Chondrocyte (in vitro differentiated cells): ENCODE data around the gene VASH2. TPM values are rescaled to one million over a fixed set of nuclear protein-coding genes. Genes with fewer than 3 reads are reported as not detected.

Experiments used
- DNase-seq: peaks from one replicate; pipeline ENCODE4 v3.0.0; 2021; ENCODE audit warnings: mixed read lengths, low spot score
- H3K27ac Mint-ChIP-seq: one replicate; pipeline ENCODE4 v1.8.0; 2021; ENCODE audit warnings: mild to moderate bottlenecking, moderate library complexity, mixed read lengths; ENCODE audit not compliant: unreplicated experiment
- H3K27me3 Mint-ChIP-seq: 2 replicates; pipeline ENCODE4 v1.8.0; 2021; ENCODE audit warnings: low read depth, mixed read lengths
- H3K36me3 Mint-ChIP-seq: 2 replicates; pipeline ENCODE4 v1.8.0; 2021; ENCODE audit warnings: low read depth, mixed read lengths
- H3K4me1 Mint-ChIP-seq: 2 replicates; pipeline ENCODE4 v1.8.0; 2021; ENCODE audit warnings: low read depth, mild to moderate bottlenecking, mixed read lengths
- H3K4me3 Mint-ChIP-seq: one replicate; pipeline ENCODE4 v1.8.0; 2021; ENCODE audit warnings: mild to moderate bottlenecking, moderate library complexity, mixed read lengths; ENCODE audit not compliant: unreplicated experiment
- H3K9me3 Mint-ChIP-seq: 2 replicates; pipeline ENCODE4 v1.8.0; 2021; ENCODE audit warnings: low read depth, mixed read lengths
- total RNA-seq: library from RNA; stranded (reverse); gene quantifications from 3 replicates; pipeline ENCODE4 v1.2.1, GENCODE V29; 2021
- TF ChIP-seq, protein P1 (sequence below): fragments of 200-600 bp; sonication (generic); IDR thresholded peaks from 2 replicates; pipeline ENCODE4 v1.5.0; 2021; ENCODE audit warnings: antibody characterized with exemption, mild to moderate bottlenecking, moderate library complexity

Gene VASH2
- total RNA-seq, 1 donor from 2014 or later = 2.3 TPM

DNA sequence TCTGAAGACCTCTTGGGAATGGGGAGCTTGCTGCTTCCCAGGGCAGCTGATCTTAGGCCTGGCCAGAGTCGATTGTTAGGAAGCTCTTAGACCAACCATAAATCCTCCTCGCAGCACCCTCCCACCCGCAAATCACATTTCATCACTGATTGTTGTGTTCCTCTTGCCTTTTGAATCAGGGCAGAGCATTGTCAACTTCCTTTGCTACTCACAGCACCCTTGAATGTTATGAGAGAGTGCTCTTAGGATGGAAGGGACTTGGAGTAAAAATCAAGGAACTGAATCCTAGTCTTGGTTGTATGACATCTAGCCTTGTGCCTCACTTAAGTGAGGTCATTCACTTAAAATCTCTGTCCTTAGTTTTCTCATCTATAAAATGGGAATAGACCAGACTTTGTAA lies 3.0 kb downstream of the VASH2 start:
- Mint-ChIP-seq H3K27ac (no peak overlapping the region), H3K36me3 (no peaks in the 10 kb centered on the region), H3K9me3 (no peaks in the 10 kb centered on the region), H3K4me1 (peaks cover 21% of the 10 kb centered on the region), H3K27me3 (no peaks in the 10 kb centered on the region), H3K4me3 (no peak overlapping the region)
- TF ChIP-seq, protein P1, sequence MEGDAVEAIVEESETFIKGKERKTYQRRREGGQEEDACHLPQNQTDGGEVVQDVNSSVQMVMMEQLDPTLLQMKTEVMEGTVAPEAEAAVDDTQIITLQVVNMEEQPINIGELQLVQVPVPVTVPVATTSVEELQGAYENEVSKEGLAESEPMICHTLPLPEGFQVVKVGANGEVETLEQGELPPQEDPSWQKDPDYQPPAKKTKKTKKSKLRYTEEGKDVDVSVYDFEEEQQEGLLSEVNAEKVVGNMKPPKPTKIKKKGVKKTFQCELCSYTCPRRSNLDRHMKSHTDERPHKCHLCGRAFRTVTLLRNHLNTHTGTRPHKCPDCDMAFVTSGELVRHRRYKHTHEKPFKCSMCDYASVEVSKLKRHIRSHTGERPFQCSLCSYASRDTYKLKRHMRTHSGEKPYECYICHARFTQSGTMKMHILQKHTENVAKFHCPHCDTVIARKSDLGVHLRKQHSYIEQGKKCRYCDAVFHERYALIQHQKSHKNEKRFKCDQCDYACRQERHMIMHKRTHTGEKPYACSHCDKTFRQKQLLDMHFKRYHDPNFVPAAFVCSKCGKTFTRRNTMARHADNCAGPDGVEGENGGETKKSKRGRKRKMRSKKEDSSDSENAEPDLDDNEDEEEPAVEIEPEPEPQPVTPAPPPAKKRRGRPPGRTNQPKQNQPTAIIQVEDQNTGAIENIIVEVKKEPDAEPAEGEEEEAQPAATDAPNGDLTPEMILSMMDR = no peak
- no peak for DNase-seq

DNA sequence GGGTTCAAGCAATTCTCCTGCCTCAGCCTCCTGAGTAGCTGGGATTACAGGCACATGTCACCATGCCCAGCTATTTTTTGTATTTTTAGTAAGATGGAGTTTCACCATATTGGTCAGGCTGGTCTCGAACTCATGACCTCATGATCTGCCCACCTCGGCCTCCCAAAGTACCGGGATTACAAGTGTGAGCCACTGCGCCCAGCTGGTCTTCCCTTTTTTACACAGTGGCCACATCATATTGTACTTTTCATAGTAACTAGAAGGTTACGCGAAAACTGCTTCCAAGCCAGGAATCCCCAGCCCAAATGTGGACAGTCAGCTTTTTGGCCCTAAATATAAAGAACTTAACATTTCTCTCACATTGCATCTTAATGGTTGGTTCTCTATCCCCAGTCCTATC lies 4.2 kb downstream of the VASH2 start:
- Mint-ChIP-seq H3K36me3 (peaks cover 1% of the 10 kb centered on the region), H3K9me3 (no peaks in the 10 kb centered on the region), H3K4me3 (no peak overlapping the region), H3K27ac (no peak overlapping the region), H3K27me3 (no peaks in the 10 kb centered on the region), H3K4me1 (peaks cover 30% of the 10 kb centered on the region)
- DNase-seq = no peak
- TF ChIP-seq, protein P1 = no peak

DNA sequence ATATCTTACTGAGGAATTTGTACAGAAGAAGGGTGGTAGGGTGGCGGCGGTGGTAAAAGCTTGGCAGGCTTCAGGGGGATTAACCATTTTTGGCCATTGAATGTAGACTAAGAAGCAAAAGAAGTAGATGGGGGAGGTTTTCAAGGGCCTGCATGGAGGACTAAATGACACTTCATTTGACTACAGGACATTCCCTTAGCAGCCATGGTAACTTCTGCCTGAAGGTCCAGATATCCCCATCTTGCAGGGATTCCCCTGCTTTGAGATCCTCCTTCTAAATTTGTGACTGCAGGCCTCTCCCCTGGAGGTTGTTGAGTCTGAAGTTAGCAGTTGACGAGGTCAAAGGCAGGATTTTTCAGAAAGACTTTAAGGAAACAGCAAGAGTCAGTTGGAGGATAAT lies 4.8 kb downstream of the VASH2 start:
- no peak for DNase-seq
- Mint-ChIP-seq H3K27me3 (no peaks in the 10 kb centered on the region), H3K36me3 (peaks cover 1% of the 10 kb centered on the region), H3K27ac (no peak overlapping the region), H3K4me3 (no peak overlapping the region), H3K4me1 (peaks cover 27% of the 10 kb centered on the region), H3K9me3 (no peaks in the 10 kb centered on the region)
- TF ChIP-seq, protein P1 = no peak

DNA sequence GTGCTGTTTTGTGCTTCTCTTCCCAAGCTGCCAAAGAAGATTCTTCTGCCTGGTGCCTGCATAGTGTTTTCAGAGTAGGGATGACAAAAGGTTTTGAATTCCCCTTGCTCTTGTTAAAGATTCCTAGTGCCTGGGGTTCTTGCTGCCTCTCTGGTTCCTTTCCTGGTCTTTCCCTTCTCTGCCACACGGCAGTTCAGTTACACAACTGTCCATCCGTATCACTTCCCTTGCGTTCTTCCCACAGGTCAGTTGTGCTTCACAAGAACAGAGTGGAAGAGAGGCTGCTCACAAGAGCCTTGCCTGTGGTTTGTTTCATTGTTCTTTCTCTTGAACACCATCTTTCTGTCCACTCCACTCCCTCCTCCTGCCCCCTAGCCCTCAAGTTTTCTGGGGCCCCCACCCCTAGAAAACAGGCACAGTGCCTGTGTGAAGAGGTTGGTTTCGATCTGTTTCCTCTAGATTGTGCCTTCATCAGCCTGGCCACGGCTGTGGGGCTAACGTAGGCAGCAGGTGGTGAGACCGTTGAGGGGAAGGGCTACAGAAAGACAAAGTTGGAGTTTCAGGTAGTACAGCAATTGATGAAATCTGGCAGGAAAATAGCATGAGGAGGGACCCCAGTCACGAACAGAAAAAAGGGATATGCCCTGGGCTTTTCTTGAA lies 5.8 kb downstream of the VASH2 start:
- H3K9me3 Mint-ChIP-seq = no peaks in the 10 kb centered on the region
- H3K27me3 Mint-ChIP-seq = no peaks in the 10 kb centered on the region
- H3K4me1 Mint-ChIP-seq = peaks cover 25% of the 10 kb centered on the region
- DNase-seq = no peak
- H3K4me3 Mint-ChIP-seq = no peak overlapping the region
- H3K27ac Mint-ChIP-seq = no peak overlapping the region
- TF ChIP-seq, protein P1 = no peak
- H3K36me3 Mint-ChIP-seq = peaks cover 1% of the 10 kb centered on the region

DNA sequence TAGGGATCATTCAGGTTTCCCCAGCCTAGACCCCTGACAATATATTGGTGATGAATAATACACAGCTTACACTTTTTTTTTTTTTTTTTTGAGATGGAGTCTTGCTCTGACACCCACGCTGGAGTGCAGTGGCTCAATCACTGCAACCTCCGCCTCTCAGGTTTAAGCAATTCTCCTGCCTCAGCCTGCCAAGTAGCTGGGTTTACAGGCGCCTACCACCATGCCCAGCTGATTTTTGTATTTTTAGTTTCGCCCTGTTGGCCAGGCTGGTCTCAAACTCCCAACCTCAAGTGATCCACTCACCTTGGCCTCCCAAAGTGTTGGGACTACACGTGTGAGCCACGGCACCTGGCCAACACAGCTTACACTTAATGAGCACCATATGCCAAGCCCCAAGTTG lies 7.2 kb downstream of the VASH2 start:
- no peaks in the 10 kb centered on the region for H3K27me3 Mint-ChIP-seq
- peaks cover 8% of the 10 kb centered on the region for H3K36me3 Mint-ChIP-seq
- H3K4me3 Mint-ChIP-seq = no peak overlapping the region
- H3K27ac Mint-ChIP-seq = no peak overlapping the region
- H3K4me1 Mint-ChIP-seq = peaks cover 18% of the 10 kb centered on the region
- TF ChIP-seq, protein P1 = no peak
- DNase-seq = no peak
- no peaks in the 10 kb centered on the region for H3K9me3 Mint-ChIP-seq
